Mesendoderm (in vitro differentiated cells): ENCODE data around the gene SLC7A5.

Experiments used
- DNase-seq: peaks from one replicate; pipeline ENCODE4 v3.0.0; 2013
- H2AK5ac ChIP-seq: 2 replicates; pipeline ENCODE4 v1.6.1; 2013; ENCODE audit warnings: low read length, inconsistent platforms
- H2BK120ac ChIP-seq: 2 replicates; pipeline ENCODE4 v1.6.1; 2013; ENCODE audit warnings: low read depth, mild to moderate bottlenecking, low read length, moderate library complexity, mixed read lengths
- H2BK15ac ChIP-seq: replicated peaks from 2 replicates; pipeline ENCODE4 v1.6.1; 2013; ENCODE audit warnings: low read depth, mild to moderate bottlenecking, moderate library complexity
- H2BK5ac ChIP-seq: 2 replicates; pipeline ENCODE4 v1.6.1; 2013; ENCODE audit warnings: low read length, inconsistent platforms
- H3K18ac ChIP-seq: 2 replicates; pipeline ENCODE4 v1.6.1; 2013; ENCODE audit warnings: mild to moderate bottlenecking, low read length, mixed read lengths
- H3K23ac ChIP-seq: one replicate; pipeline ENCODE4 v1.6.1; 2013; ENCODE audit warnings: low read length
- H3K27ac ChIP-seq: 2 replicates; pipeline ENCODE4 v1.5.1; 2013; ENCODE audit warnings: low read depth, mild to moderate bottlenecking, inconsistent platforms, low read length, moderate library complexity
- H3K27me3 ChIP-seq: 2 replicates; pipeline ENCODE4 v1.6.1; 2013; ENCODE audit warnings: low read length, control low read depth, mild to moderate bottlenecking, inconsistent platforms; ENCODE audit not compliant: insufficient read depth, poor library complexity
- H3K36me3 ChIP-seq: 2 replicates; pipeline ENCODE4 v1.6.1; 2013; ENCODE audit warnings: low read length, inconsistent platforms; ENCODE audit not compliant: control insufficient read depth, insufficient read depth
- H3K4ac ChIP-seq: one replicate; pipeline ENCODE4 v1.6.1; 2013; ENCODE audit warnings: low read depth, mild to moderate bottlenecking, low read length, moderate library complexity
- H3K4me1 ChIP-seq: 2 replicates; pipeline ENCODE4 v1.6.1; 2013; ENCODE audit warnings: low read depth, low read length, inconsistent platforms; ENCODE audit not compliant: control insufficient read depth
- H3K4me2 ChIP-seq: 2 replicates; pipeline ENCODE4 v1.6.1; 2013; ENCODE audit warnings: low read length
- H3K4me3 ChIP-seq: 2 replicates; pipeline ENCODE4 v1.5.1; 2013; ENCODE audit warnings: mild to moderate bottlenecking, low read length
- H3K56ac ChIP-seq: one replicate; pipeline ENCODE4 v1.6.1; 2013; ENCODE audit warnings: low read length
- H3K79me1 ChIP-seq: 2 replicates; pipeline ENCODE4 v1.6.1; 2013; ENCODE audit warnings: low read length, inconsistent platforms
- H3K79me2 ChIP-seq: 2 replicates; pipeline ENCODE4 v1.6.1; 2013; ENCODE audit warnings: mild to moderate bottlenecking, low read length; ENCODE audit not compliant: control insufficient read depth, insufficient read depth
- H3K9ac ChIP-seq: 2 replicates; pipeline ENCODE4 v1.6.1; 2013; ENCODE audit warnings: low read length, inconsistent platforms
- H4K5ac ChIP-seq: one replicate; pipeline ENCODE4 v1.6.1; 2013; ENCODE audit warnings: low read length
- H4K8ac ChIP-seq: one replicate; pipeline ENCODE4 v1.6.1; 2013; ENCODE audit warnings: low read depth, mild to moderate bottlenecking, control low read depth, low read length, moderate library complexity
- WGBS: extraction: QIAGEN DNeasy Blood & Tissue Kit; methylation state at CpG from one replicate; pipeline ENCODE4 v1.1.7; 2013; ENCODE audit warnings: low lambda C conversion rate, missing lambda C conversion rate; ENCODE audit not compliant: insufficient coverage; ENCODE audit errors: extremely low coverage; 5-methylcytosine and 5-hydroxymethylcytosine counted together

SLC7A5 gene

GRCh38 chr16:87802670-87803069 lies 66.6 kb downstream of the SLC7A5 start:
- Histone ChIP-seq H3K27ac (no peak overlapping the region), H2BK5ac (no peak overlapping the region), H2BK15ac (no peak overlapping the region), H3K36me3 (no peaks in the 10 kb centered on the region), H3K4me1 (no peaks in the 10 kb centered on the region), H2BK120ac (no peak overlapping the region), H3K79me2 (no peaks in the 10 kb centered on the region), H4K5ac (no peak overlapping the region), H3K56ac (no peak overlapping the region), H3K18ac (no peak overlapping the region), H4K8ac (no peak overlapping the region), H3K4me3 (no peak overlapping the region), H3K23ac (no peak overlapping the region), H3K9ac (no peak overlapping the region), H3K4ac (no peak overlapping the region), H3K4me2 (no peak overlapping the region), H2AK5ac (no peak overlapping the region), H3K79me1 (no peaks in the 10 kb centered on the region), H3K27me3 (no peaks in the 10 kb centered on the region)
- no peak for DNase-seq
- WGBS: no CpG with 5 or more reads among the region's 8 CpGs

- no peak overlapping the region for H4K5ac ChIP-seq
- H2AK5ac ChIP-seq: no peak overlapping the region
- no peak overlapping the region for H3K4ac ChIP-seq
- H3K56ac ChIP-seq: no peak overlapping the region
- H3K36me3 ChIP-seq: no peaks in the 10 kb centered on the region
- no peak overlapping the region for H3K9ac ChIP-seq
- H3K4me3 ChIP-seq: no peak overlapping the region
- no CpG with 5 or more reads among the region's 16 CpGs for WGBS
- no peak overlapping the region for H3K27ac ChIP-seq
- H2BK120ac ChIP-seq: no peak overlapping the region
- H3K79me1 ChIP-seq: no peaks in the 10 kb centered on the region
- no peaks in the 10 kb centered on the region for H3K4me1 ChIP-seq
- no peak overlapping the region for H3K23ac ChIP-seq
- H3K18ac ChIP-seq: no peak overlapping the region
- H4K8ac ChIP-seq: no peak overlapping the region
- DNase-seq: no peak
- H2BK15ac ChIP-seq: no peak overlapping the region
- no peak overlapping the region for H3K4me2 ChIP-seq
- H3K79me2 ChIP-seq: no peaks in the 10 kb centered on the region
- H3K27me3 ChIP-seq: no peaks in the 10 kb centered on the region
- no peak overlapping the region for H2BK5ac ChIP-seq
Measured at GRCh38 chr16:87801679-87802259, 67.5 kb downstream of the SLC7A5 start.

- no CpG with 5 or more reads among the region's 6 CpGs for WGBS
- H3K36me3 ChIP-seq: no peaks in the 10 kb centered on the region
- no peak overlapping the region for H3K23ac ChIP-seq
- H3K4me3 ChIP-seq: no peak overlapping the region
- no peak overlapping the region for H2BK15ac ChIP-seq
- H3K79me2 ChIP-seq: no peaks in the 10 kb centered on the region
- no peak overlapping the region for H3K27ac ChIP-seq
- no peak overlapping the region for H4K8ac ChIP-seq
- no peak overlapping the region for H3K56ac ChIP-seq
- H2BK5ac ChIP-seq: no peak overlapping the region
- H3K9ac ChIP-seq: no peak overlapping the region
- H3K79me1 ChIP-seq: no peaks in the 10 kb centered on the region
- no peak overlapping the region for H2AK5ac ChIP-seq
- no peak overlapping the region for H3K4ac ChIP-seq
- H3K27me3 ChIP-seq: no peaks in the 10 kb centered on the region
- H4K5ac ChIP-seq: no peak overlapping the region
- H3K4me1 ChIP-seq: no peaks in the 10 kb centered on the region
- H2BK120ac ChIP-seq: no peak overlapping the region
- no peak overlapping the region for H3K4me2 ChIP-seq
- no peak for DNase-seq
- H3K18ac ChIP-seq: no peak overlapping the region
Measured at GRCh38 chr16:87800497-87800896, 68.8 kb downstream of the SLC7A5 start.

GRCh38 chr16:87795336-87795735 lies 74.0 kb downstream of the SLC7A5 start:
- H3K4me2 ChIP-seq: no peak overlapping the region
- no peak overlapping the region for H2AK5ac ChIP-seq
- H3K18ac ChIP-seq: no peak overlapping the region
- no peak for DNase-seq
- H3K79me1 ChIP-seq: no peaks in the 10 kb centered on the region
- H2BK15ac ChIP-seq: no peak overlapping the region
- H3K4me3 ChIP-seq: no peak overlapping the region
- WGBS: no CpG with 5 or more reads among the region's 12 CpGs
- no peak overlapping the region for H2BK120ac ChIP-seq
- no peaks in the 10 kb centered on the region for H3K79me2 ChIP-seq
- no peak overlapping the region for H3K4ac ChIP-seq
- no peak overlapping the region for H3K27ac ChIP-seq
- H3K27me3 ChIP-seq: no peaks in the 10 kb centered on the region
- no peak overlapping the region for H3K23ac ChIP-seq
- H3K9ac ChIP-seq: no peak overlapping the region
- no peak overlapping the region for H4K5ac ChIP-seq
- H2BK5ac ChIP-seq: no peak overlapping the region
- H3K36me3 ChIP-seq: no peaks in the 10 kb centered on the region
- H3K4me1 ChIP-seq: no peaks in the 10 kb centered on the region
- H3K56ac ChIP-seq: no peak overlapping the region
- no peak overlapping the region for H4K8ac ChIP-seq

GRCh38 chr16:87794485-87795078 lies 74.7 kb downstream of the SLC7A5 start:
- Histone ChIP-seq H3K9ac (no peak overlapping the region), H3K27ac (no peak overlapping the region), H3K18ac (no peak overlapping the region), H3K79me1 (no peaks in the 10 kb centered on the region), H3K4ac (no peak overlapping the region), H3K23ac (no peak overlapping the region), H3K27me3 (no peaks in the 10 kb centered on the region), H4K8ac (no peak overlapping the region), H3K56ac (no peak overlapping the region), H3K36me3 (no peaks in the 10 kb centered on the region), H3K79me2 (no peaks in the 10 kb centered on the region), H2BK15ac (no peak overlapping the region), H2BK5ac (no peak overlapping the region), H3K4me2 (no peak overlapping the region), H2AK5ac (no peak overlapping the region), H4K5ac (no peak overlapping the region), H3K4me3 (no peak overlapping the region), H3K4me1 (no peaks in the 10 kb centered on the region), H2BK120ac (no peak overlapping the region)
- no peak for DNase-seq
- WGBS: no CpG with 5 or more reads among the region's 14 CpGs

GRCh38 chr16:87792205-87792565 lies 77.1 kb downstream of the SLC7A5 start:
- WGBS: no CpG with 5 or more reads among the region's 7 CpGs
- Histone ChIP-seq H3K23ac (no peak overlapping the region), H3K4me3 (no peak overlapping the region), H3K79me2 (no peaks in the 10 kb centered on the region), H4K5ac (no peak overlapping the region), H3K27ac (no peak overlapping the region), H2BK15ac (no peak overlapping the region), H4K8ac (no peak overlapping the region), H3K36me3 (no peaks in the 10 kb centered on the region), H3K4me2 (no peak overlapping the region), H2BK5ac (no peak overlapping the region), H3K4me1 (no peaks in the 10 kb centered on the region), H3K9ac (no peak overlapping the region), H2AK5ac (no peak overlapping the region), H3K27me3 (no peaks in the 10 kb centered on the region), H3K18ac (no peak overlapping the region), H3K4ac (no peak overlapping the region), H3K79me1 (no peaks in the 10 kb centered on the region), H3K56ac (no peak overlapping the region), H2BK120ac (no peak overlapping the region)
- no peak for DNase-seq
